SK-N-SH treated with all-trans-retinoic acid at 6 μM for 48 hours (cell line): ENCODE results near the gene MAP4K4.

Experiments used
- ATAC-seq: fragments of 200-7000 bp; cut with Tn5 transposase; 3 replicates; pipeline ENCODE4 v1.9.1; 2020; ENCODE audit warnings: mild to moderate bottlenecking, moderate library complexity
- ARNTL ChIP-seq: fragments of 450-650 bp; formaldehyde crosslinking; IDR thresholded peaks from 2 replicates; pipeline ENCODE4 v1.5.0; 2020; ENCODE audit warnings: low read depth, mild to moderate bottlenecking, moderate library complexity, borderline replicate concordance
- BACH2 ChIP-seq: fragments of 250-450 bp; sonication (Bioruptor Pico); IDR thresholded peaks from 2 replicates; pipeline ENCODE4 v1.9.0; 2021; ENCODE audit warnings: mild to moderate bottlenecking, borderline replicate concordance
- CREB5 ChIP-seq: fragments of 250-450 bp; sonication (Bioruptor Pico); IDR thresholded peaks from 2 replicates; pipeline ENCODE4 v1.5.1; 2020; ENCODE audit warnings: low read depth, mild to moderate bottlenecking, moderate library complexity
- GLIS3 ChIP-seq: fragments of 250-450 bp; sonication (Bioruptor Pico); IDR thresholded peaks from 2 replicates; pipeline ENCODE4 v1.5.0; 2020; ENCODE audit warnings: mild to moderate bottlenecking, moderate library complexity
- ISL1 ChIP-seq: fragments of 250-450 bp; sonication (Bioruptor Pico); IDR thresholded peaks from 2 replicates; pipeline ENCODE4 v2.1.2; 2022; ENCODE audit warnings: mild to moderate bottlenecking, moderate library complexity
- OSR1 ChIP-seq: fragments of 250-450 bp; sonication (Bioruptor Pico); IDR thresholded peaks from 2 replicates; pipeline ENCODE4 v1.8.0; 2022; ENCODE audit warnings: moderate library complexity, mild to moderate bottlenecking, inconsistent platforms
- PATZ1 ChIP-seq: fragments of 250-450 bp; sonication (Bioruptor Pico); IDR thresholded peaks from 2 replicates; pipeline ENCODE4 v1.8.0; 2020; ENCODE audit warnings: mild to moderate bottlenecking, moderate library complexity, borderline replicate concordance
- POU6F1 ChIP-seq: fragments of 250-450 bp; sonication (Bioruptor Pico); IDR thresholded peaks from 2 replicates; pipeline ENCODE4 v1.8.0; 2021; ENCODE audit warnings: low read depth, mild to moderate bottlenecking, moderate library complexity, borderline replicate concordance
- PPARA ChIP-seq: fragments of 250-450 bp; sonication (Bioruptor Pico); IDR thresholded peaks from 2 replicates; pipeline ENCODE4 v1.5.0; 2020; ENCODE audit warnings: mild to moderate bottlenecking, borderline replicate concordance
- RARB ChIP-seq: fragments of 250-450 bp; sonication (Bioruptor Pico); IDR thresholded peaks from 2 replicates; pipeline ENCODE4 v1.8.0; 2021; ENCODE audit warnings: mild to moderate bottlenecking, moderate library complexity
- SNAI2 ChIP-seq: fragments of 250-450 bp; sonication (Bioruptor Pico); IDR thresholded peaks from 2 replicates; pipeline ENCODE4 v1.5.0; 2020; ENCODE audit warnings: mild to moderate bottlenecking, moderate library complexity
- TCF4 ChIP-seq: fragments of 250-450 bp; sonication (Bioruptor Pico); IDR thresholded peaks from 2 replicates; pipeline ENCODE4 v1.8.0; 2021; ENCODE audit warnings: mild to moderate bottlenecking, moderate library complexity, borderline replicate concordance
- TOX ChIP-seq: fragments of 250-450 bp; sonication (Bioruptor Pico); IDR thresholded peaks from 2 replicates; pipeline ENCODE4 v1.8.0; 2021; ENCODE audit warnings: mild to moderate bottlenecking, moderate library complexity, borderline replicate concordance
- TSHZ2 ChIP-seq: fragments of 250-450 bp; sonication (Bioruptor Pico); IDR thresholded peaks from 2 replicates; pipeline ENCODE4 v1.5.0; 2020; ENCODE audit warnings: mild to moderate bottlenecking, moderate library complexity
- ZC3H10 ChIP-seq: fragments of 250-450 bp; sonication (Bioruptor Pico); IDR thresholded peaks from 2 replicates; pipeline ENCODE4 v1.5.1; 2021; ENCODE audit warnings: mild to moderate bottlenecking, moderate library complexity
- ZFP3 ChIP-seq: fragments of 250-450 bp; sonication (Bioruptor Pico); IDR thresholded peaks from 2 replicates; pipeline ENCODE4 v1.5.0; 2020; ENCODE audit warnings: mild to moderate bottlenecking, moderate library complexity
- ZNF565 ChIP-seq: fragments of 450-650 bp; formaldehyde crosslinking; conservative IDR thresholded peaks from 2 replicates; pipeline ENCODE4 v1.5.0; 2020; ENCODE audit warnings: low read depth, mild to moderate bottlenecking, moderate library complexity
- ZNF70 ChIP-seq: fragments of 450-650 bp; formaldehyde crosslinking; IDR thresholded peaks from 2 replicates; pipeline ENCODE4 v1.5.0; 2020; ENCODE audit warnings: mild to moderate bottlenecking, moderate library complexity
- ZNF8 ChIP-seq: fragments of 450-650 bp; formaldehyde crosslinking; IDR thresholded peaks from 2 replicates; pipeline ENCODE4 v1.5.0; 2020; ENCODE audit warnings: mild to moderate bottlenecking, moderate library complexity

The MAP4K4 gene

GRCh38 chr2:101905746-101906336 lies 208.3 kb downstream of the MAP4K4 start:
- ATAC-seq, result no peak
- TF ChIP-seq ZNF565 (CRISPR knock-in tag), result no peak
- no peak for TF ChIP-seq PATZ1 (CRISPR knock-in tag)
- no peak for TF ChIP-seq CREB5 (CRISPR knock-in tag)
- no peak for TF ChIP-seq GLIS3
- no peak for TF ChIP-seq PPARA
- TF ChIP-seq TCF4 (CRISPR knock-in tag), result no peak
- no peak for TF ChIP-seq ISL1 (CRISPR knock-in tag)
- TF ChIP-seq TOX (CRISPR knock-in tag), result no peak
- TF ChIP-seq ZNF70 (CRISPR knock-in tag), result no peak
- no peak for TF ChIP-seq ZNF8 (CRISPR knock-in tag)

- no peak for ATAC-seq
- no peak for TF ChIP-seq OSR1 (CRISPR knock-in tag)
- TF ChIP-seq TOX (CRISPR knock-in tag), result no peak
- no peak for TF ChIP-seq ZNF70 (CRISPR knock-in tag)
- no peak for TF ChIP-seq CREB5 (CRISPR knock-in tag)
- no peak for TF ChIP-seq PPARA
- no peak for TF ChIP-seq ARNTL (CRISPR knock-in tag)
- no peak for TF ChIP-seq PATZ1 (CRISPR knock-in tag)
- no peak for TF ChIP-seq ZFP3 (CRISPR knock-in tag)
- TF ChIP-seq TCF4 (CRISPR knock-in tag), result no peak
- TF ChIP-seq TSHZ2, result no peak
- no peak for TF ChIP-seq ZC3H10 (CRISPR knock-in tag)
- no peak for TF ChIP-seq SNAI2
- TF ChIP-seq BACH2 (CRISPR knock-in tag), result no peak
- TF ChIP-seq POU6F1 (CRISPR knock-in tag), result no peak
- no peak for TF ChIP-seq RARB (CRISPR knock-in tag)
Observed at GRCh38 chr2:101909760-101910159, 212.3 kb downstream of the MAP4K4 start.
